Measurements from ENCODE around the gene COPZ2. TPM values are rescaled to one million over a fixed set of nuclear protein-coding genes. Genes with fewer than 3 reads are reported as not detected.

Gene COPZ2
- total and polyA plus RNA-seq, 9 of the 15 experiments (the other 6 are each of a cell fraction or from before 2014, with no cell fraction given) = 0.22 to 0.49 TPM; not detected in 7

DNA sequence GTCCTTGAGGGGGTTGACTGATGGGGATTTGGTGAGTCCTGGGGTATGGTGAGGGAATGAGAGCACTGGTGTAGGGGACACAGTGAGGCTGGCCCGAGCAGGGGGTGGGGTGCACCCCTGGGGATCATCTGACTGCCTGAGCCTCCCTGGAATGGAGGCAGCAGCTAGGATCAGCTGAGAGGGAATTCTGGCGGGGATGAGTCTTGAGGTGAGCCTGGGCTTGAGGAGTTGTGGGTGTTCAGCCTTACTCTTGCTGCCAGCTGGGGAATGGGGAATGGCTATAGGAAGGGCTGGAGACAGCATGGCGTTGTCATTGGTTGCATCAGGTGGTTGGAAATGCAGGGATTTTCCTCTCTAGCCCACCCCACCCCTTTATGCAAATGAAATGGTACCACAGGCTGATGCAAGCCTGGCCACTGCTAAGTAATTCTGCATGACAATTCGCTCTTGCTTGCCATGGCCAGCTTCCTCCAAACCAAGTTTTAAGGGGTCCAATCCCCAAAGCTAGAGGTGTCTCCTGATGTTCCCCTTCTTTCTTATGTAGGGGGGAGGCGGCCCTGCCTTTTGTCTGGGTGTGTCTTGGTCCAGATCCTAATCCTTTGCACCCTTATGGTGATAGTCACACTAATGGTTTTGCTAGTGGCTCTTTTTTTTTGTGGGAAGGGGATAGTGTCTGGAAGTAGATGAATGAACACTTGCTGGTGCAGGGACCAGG is 18.1 kb upstream of the COPZ2 start (continued):
- TF ChIP-seq MEF2D (tag; conservative IDR thresholded peaks at IDR 0.05; ENCODE audit: low read depth) (peak; percentile 11; the same call in 1 of the 2 replicates), C11orf30 (IDR thresholded peaks at IDR 0.05; ENCODE audit: low read depth) (peak; percentile 15; the same call in 1 of the 2 replicates), ATF1 (CRISPR knock-in tag; IDR thresholded peaks at IDR 0.05) (no peak), ATF1 (tag; IDR thresholded peaks at IDR 0.05) (0 out of 2 replicates have a peak, but pooled peaks have one; percentile 27), ZNF589 (CRISPR knock-in tag; IDR thresholded peaks at IDR 0.05; ENCODE audit: low read depth) (peak; percentile 96), PTTG1 (tag; IDR thresholded peaks at IDR 0.05; ENCODE audit: low read depth) (0 out of 2 replicates have a peak, but pooled peaks have one; percentile 8), POLR2B (IDR thresholded peaks at IDR 0.05; ENCODE audit: low read depth, partially characterized antibody) (peak; percentile 53), CEBPG (CRISPR knock-in tag; IDR thresholded peaks at IDR 0.05) (peak; percentile 100), CEBPG (tag; conservative IDR thresholded peaks at IDR 0.05 in 1 of 2, IDR thresholded peaks at IDR 0.05 in 1 of 2) (peak; percentile 93 to 99), HNRNPL (IDR thresholded peaks at IDR 0.05; ENCODE audit: low read depth, low read length) (no peak), ZBTB17 (CRISPR knock-in tag; IDR thresholded peaks at IDR 0.05) (peak; percentile 31; the same call in 1 of the 2 replicates), ZNF24 (IDR thresholded peaks at IDR 0.05) (no peak), CXXC5 (CRISPR knock-in tag; IDR thresholded peaks at IDR 0.05) (peak; percentile 68), FOXJ3 (CRISPR knock-in tag; IDR thresholded peaks at IDR 0.05) (no peak), MECOM (CRISPR knock-in tag; IDR thresholded peaks at IDR 0.05) (peak; percentile 43), DEAF1 (CRISPR knock-in tag; IDR thresholded peaks at IDR 0.05) (no peak), ELF4 (CRISPR knock-in tag; IDR thresholded peaks at IDR 0.05) (peak; percentile 18; the same call in 1 of the 2 replicates), ZNF766 (CRISPR knock-in tag; conservative IDR thresholded peaks at IDR 0.05) (peak; percentile 55), ETS2 (tag; IDR thresholded peaks at IDR 0.05; ENCODE audit: borderline replicate concordance, poor library complexity, severe bottlenecking) (no peak), ZNF668 (CRISPR knock-in tag; IDR thresholded peaks at IDR 0.05) (no peak; the same call in 1 of the 2 replicates), HBP1 (CRISPR knock-in tag; IDR thresholded peaks at IDR 0.05) (peak; percentile 81; the same call in 1 of the 2 replicates)
- TF ChIP-seq, protein P1, sequence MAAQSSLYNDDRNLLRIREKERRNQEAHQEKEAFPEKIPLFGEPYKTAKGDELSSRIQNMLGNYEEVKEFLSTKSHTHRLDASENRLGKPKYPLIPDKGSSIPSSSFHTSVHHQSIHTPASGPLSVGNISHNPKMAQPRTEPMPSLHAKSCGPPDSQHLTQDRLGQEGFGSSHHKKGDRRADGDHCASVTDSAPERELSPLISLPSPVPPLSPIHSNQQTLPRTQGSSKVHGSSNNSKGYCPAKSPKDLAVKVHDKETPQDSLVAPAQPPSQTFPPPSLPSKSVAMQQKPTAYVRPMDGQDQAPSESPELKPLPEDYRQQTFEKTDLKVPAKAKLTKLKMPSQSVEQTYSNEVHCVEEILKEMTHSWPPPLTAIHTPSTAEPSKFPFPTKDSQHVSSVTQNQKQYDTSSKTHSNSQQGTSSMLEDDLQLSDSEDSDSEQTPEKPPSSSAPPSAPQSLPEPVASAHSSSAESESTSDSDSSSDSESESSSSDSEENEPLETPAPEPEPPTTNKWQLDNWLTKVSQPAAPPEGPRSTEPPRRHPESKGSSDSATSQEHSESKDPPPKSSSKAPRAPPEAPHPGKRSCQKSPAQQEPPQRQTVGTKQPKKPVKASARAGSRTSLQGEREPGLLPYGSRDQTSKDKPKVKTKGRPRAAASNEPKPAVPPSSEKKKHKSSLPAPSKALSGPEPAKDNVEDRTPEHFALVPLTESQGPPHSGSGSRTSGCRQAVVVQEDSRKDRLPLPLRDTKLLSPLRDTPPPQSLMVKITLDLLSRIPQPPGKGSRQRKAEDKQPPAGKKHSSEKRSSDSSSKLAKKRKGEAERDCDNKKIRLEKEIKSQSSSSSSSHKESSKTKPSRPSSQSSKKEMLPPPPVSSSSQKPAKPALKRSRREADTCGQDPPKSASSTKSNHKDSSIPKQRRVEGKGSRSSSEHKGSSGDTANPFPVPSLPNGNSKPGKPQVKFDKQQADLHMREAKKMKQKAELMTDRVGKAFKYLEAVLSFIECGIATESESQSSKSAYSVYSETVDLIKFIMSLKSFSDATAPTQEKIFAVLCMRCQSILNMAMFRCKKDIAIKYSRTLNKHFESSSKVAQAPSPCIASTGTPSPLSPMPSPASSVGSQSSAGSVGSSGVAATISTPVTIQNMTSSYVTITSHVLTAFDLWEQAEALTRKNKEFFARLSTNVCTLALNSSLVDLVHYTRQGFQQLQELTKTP (IDR thresholded peaks at IDR 0.05; ENCODE audit: low read depth in 1 of 2, partially characterized antibody in 2 of 2) = peak; percentile 23 to 30

Measured in K562 (cell line).